Measurements from ENCODE around the gene TMEM109. TPM values are rescaled to one million over a fixed set of nuclear protein-coding genes. Genes with fewer than 3 reads are reported as not detected.
A peak's percentile ranks its signal among the peaks of the same experiment; 100 is the strongest.

TMEM109 gene
- total and polyA plus RNA-seq, 2 of the 13 experiments (the other 11 are each of a cell fraction or from before 2014, with no cell fraction given), result 7.7 to 18.0 TPM

DNA sequence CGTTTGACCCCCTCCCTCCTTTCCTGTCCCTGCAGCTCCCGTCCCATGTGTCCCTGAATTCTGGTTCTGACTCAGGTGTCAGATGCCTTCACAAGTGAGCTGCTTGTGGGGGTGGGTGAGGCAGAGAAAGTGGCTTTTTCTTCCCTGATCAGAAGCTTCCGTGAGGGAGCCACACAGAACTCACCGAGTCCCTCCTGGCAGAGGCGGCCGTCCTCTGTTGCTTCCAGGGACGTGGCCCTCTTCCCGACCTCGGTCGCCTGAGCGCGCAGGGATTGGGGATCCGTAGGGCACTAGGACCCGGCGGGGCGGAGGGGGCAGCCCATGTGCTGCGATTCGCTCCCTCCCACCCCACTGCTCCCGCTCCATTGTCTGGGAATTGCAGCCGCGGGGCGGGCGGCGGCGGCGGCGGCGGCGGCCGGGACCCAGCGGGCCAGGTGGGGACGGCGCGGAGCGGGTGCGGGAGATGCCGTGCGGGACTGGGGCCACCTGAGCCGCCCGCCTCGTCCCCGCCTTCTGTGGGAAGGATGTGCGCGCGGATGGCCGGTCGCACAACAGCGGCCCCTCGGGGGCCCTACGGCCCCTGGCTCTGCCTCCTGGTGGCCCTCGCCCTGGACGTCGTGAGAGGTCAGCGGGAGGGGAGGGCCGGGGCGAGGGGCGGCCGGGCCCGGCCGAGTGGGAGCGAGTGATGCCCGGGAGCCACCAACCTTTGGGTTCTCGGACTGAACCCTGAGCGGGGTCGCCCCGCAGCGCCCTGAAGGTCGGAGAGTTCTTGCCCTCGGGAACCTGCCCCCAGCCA lies 10.3 kb downstream of the TMEM109 start, which contains the start of gene TMEM132A (continued):
- TF ChIP-seq, protein P1, sequence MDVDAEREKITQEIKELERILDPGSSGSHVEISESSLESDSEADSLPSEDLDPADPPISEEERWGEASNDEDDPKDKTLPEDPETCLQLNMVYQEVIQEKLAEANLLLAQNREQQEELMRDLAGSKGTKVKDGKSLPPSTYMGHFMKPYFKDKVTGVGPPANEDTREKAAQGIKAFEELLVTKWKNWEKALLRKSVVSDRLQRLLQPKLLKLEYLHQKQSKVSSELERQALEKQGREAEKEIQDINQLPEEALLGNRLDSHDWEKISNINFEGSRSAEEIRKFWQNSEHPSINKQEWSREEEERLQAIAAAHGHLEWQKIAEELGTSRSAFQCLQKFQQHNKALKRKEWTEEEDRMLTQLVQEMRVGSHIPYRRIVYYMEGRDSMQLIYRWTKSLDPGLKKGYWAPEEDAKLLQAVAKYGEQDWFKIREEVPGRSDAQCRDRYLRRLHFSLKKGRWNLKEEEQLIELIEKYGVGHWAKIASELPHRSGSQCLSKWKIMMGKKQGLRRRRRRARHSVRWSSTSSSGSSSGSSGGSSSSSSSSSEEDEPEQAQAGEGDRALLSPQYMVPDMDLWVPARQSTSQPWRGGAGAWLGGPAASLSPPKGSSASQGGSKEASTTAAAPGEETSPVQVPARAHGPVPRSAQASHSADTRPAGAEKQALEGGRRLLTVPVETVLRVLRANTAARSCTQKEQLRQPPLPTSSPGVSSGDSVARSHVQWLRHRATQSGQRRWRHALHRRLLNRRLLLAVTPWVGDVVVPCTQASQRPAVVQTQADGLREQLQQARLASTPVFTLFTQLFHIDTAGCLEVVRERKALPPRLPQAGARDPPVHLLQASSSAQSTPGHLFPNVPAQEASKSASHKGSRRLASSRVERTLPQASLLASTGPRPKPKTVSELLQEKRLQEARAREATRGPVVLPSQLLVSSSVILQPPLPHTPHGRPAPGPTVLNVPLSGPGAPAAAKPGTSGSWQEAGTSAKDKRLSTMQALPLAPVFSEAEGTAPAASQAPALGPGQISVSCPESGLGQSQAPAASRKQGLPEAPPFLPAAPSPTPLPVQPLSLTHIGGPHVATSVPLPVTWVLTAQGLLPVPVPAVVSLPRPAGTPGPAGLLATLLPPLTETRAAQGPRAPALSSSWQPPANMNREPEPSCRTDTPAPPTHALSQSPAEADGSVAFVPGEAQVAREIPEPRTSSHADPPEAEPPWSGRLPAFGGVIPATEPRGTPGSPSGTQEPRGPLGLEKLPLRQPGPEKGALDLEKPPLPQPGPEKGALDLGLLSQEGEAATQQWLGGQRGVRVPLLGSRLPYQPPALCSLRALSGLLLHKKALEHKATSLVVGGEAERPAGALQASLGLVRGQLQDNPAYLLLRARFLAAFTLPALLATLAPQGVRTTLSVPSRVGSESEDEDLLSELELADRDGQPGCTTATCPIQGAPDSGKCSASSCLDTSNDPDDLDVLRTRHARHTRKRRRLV (CRISPR knock-in tag; IDR thresholded peaks at IDR 0.05), result no peak
- TF ChIP-seq ATF7 (IDR thresholded peaks at IDR 0.05) (no peak), ATF7 (CRISPR knock-in tag; IDR thresholded peaks at IDR 0.05) (no peak), RERE (CRISPR knock-in tag; IDR thresholded peaks at IDR 0.05; ENCODE audit: low read depth) (no peak), KMT2A (CRISPR knock-in tag; IDR thresholded peaks at IDR 0.05) (0 out of 2 replicates have a peak, but pooled peaks have one; percentile 50), HDAC6 (IDR thresholded peaks at IDR 0.05; ENCODE audit: low read depth, low read length) (no peak), ZNF451 (CRISPR knock-in tag; IDR thresholded peaks at IDR 0.05) (no peak), ZHX1 (CRISPR knock-in tag; IDR thresholded peaks at IDR 0.05; ENCODE audit: low read depth) (no peak), NKX3-1 (CRISPR knock-in tag; IDR thresholded peaks at IDR 0.05) (no peak), MTF1 (CRISPR knock-in tag; IDR thresholded peaks at IDR 0.05) (no peak), ZNF329 (CRISPR knock-in tag; IDR thresholded peaks at IDR 0.05; ENCODE audit: low read depth) (no peak), MATR3 (CRISPR knock-in tag; IDR thresholded peaks at IDR 0.05) (no peak), ZFP1 (CRISPR knock-in tag; IDR thresholded peaks at IDR 0.05) (no peak), ZNF558 (CRISPR knock-in tag; IDR thresholded peaks at IDR 0.05; ENCODE audit: borderline replicate concordance) (no peak), ATF5 (CRISPR knock-in tag; IDR thresholded peaks at IDR 0.05; ENCODE audit: low read depth) (no peak), GFI1 (CRISPR knock-in tag; IDR thresholded peaks at IDR 0.05; ENCODE audit: borderline replicate concordance) (no peak)
